Gastroesophageal sphincter (tissue), 3 donors: ENCODE measurements around the gene SND1.

Experiments
- EP300 ChIP-seq: sonication (generic); formaldehyde crosslinking; IDR thresholded peaks from one replicate; pipeline ENCODE4 v1.6.1; 2017; ENCODE audit warnings: antibody characterized with exemption, mild to moderate bottlenecking
- POLR2A ChIP-seq, 2 donors: fragments of 450-650 bp; IDR thresholded peaks; one replicate each; pipeline ENCODE4 v1.6.1; 2017; ENCODE audit warnings: antibody characterized with exemption in 2 of 2, mild to moderate bottlenecking in 2 of 2, moderate library complexity in 1 of 2
- TF ChIP-seq, protein P1 (sequence below), 4 experiments: fragments of 200-600 bp in 2 of 4; fragments of 450-650 bp in 2 of 4; sonication (generic) in 1 of 4; IDR thresholded peaks; one replicate each; pipeline ENCODE4 v1.5.1; 2017 to 2019; ENCODE audit warnings: antibody characterized with exemption in 4 of 4, mild to moderate bottlenecking in 2 of 4, moderate library complexity in 2 of 4

DNA sequence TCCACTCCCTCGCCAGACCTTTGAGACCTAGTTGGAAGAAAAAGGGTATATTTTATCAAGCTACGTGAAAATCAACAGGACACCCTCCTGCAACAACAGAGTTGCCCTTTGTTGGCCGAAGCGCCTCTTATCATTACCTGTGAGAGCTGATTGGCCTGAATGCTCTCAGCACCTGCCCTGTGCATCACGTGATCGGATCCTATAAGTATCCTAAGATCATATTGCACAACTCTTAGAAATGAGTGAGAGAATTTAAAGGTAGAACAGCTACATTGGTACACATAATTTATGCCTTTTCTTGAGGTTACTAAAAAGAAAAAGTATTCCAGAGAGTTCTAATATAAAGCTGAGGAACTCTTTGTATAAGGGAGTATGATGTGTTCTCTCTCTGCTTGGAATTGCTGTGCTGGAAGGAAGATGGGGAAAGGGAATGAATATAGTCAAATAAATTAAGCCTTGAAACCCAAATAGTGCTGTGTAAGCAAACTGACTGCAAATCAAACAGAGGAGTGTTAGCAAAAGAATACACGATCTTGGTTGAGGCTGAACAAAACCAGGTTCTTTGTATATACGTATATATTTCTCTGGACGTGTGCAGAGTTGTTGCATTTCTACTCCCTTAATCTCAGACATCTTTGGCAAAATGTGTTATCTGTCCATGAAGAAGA lies 309.9 kb downstream of the SND1 start:
- TF ChIP-seq, protein P1, sequence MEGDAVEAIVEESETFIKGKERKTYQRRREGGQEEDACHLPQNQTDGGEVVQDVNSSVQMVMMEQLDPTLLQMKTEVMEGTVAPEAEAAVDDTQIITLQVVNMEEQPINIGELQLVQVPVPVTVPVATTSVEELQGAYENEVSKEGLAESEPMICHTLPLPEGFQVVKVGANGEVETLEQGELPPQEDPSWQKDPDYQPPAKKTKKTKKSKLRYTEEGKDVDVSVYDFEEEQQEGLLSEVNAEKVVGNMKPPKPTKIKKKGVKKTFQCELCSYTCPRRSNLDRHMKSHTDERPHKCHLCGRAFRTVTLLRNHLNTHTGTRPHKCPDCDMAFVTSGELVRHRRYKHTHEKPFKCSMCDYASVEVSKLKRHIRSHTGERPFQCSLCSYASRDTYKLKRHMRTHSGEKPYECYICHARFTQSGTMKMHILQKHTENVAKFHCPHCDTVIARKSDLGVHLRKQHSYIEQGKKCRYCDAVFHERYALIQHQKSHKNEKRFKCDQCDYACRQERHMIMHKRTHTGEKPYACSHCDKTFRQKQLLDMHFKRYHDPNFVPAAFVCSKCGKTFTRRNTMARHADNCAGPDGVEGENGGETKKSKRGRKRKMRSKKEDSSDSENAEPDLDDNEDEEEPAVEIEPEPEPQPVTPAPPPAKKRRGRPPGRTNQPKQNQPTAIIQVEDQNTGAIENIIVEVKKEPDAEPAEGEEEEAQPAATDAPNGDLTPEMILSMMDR (IDR thresholded peaks at IDR 0.05) = no peak
- TF ChIP-seq POLR2A (IDR thresholded peaks at IDR 0.05) = no peak
- TF ChIP-seq EP300 = no peak
